Naive thymus-derived CD8-positive, alpha-beta T cell (primary cell): Measurements from ENCODE around the gene NELFB. TPM values are rescaled to one million over a fixed set of nuclear protein-coding genes. Genes with fewer than 3 reads are reported as not detected.
A peak's percentile ranks its signal among the peaks of the same experiment; 100 is the strongest.

Source experiments
- ATAC-seq, 2 donors: fragments of 150-1000 bp; cut with Tn5 transposase in 1 of 2; sonication (Bioruptor Pico), chemical (Tn5 transposase) in 1 of 2; 1 replicate in 1 of 2; 2 replicates in 1 of 2; pipeline ENCODE4 v1.10.0; 2021; ENCODE audit warnings: mild to moderate bottlenecking in 2 of 2, moderate library complexity in 2 of 2
- POLR2A ChIA-PET: fragments of 350-600 bp; sonication (Branson Sonifier 250); formaldehyde crosslinking; loops from one replicate; lab custom pipeline; 2021; ENCODE audit warnings: antibody characterized with exemption; lab: Charles Lee
- DNase-seq, 10 donors: peaks; one replicate each; pipeline versions ENCODE4 v3.0.0 to v3.0.0-alpha.2; 2020 to 2022
- H3K27ac Mint-ChIP-seq, 10 donors: one replicate each; pipeline ENCODE4 v1.8.0; 2020 to 2022; ENCODE audit warnings: mild to moderate bottlenecking in 10 of 10, mixed read lengths in 10 of 10, moderate library complexity in 4 of 10, inconsistent platforms in 1 of 10
- H3K27me3 Mint-ChIP-seq, 5 donors: one replicate each; pipeline ENCODE4 v1.8.0; 2021 to 2022; ENCODE audit warnings: mixed read lengths in 5 of 5
- H3K36me3 Mint-ChIP-seq, 3 donors: one replicate each; pipeline ENCODE4 v1.8.0; 2020 to 2022; ENCODE audit warnings: mixed read lengths in 3 of 3, mild to moderate bottlenecking in 2 of 3, inconsistent platforms in 1 of 3
- H3K4me1 Mint-ChIP-seq, 4 donors: one replicate each; pipeline ENCODE4 v1.8.0; 2021 to 2022; ENCODE audit warnings: mixed read lengths in 4 of 4
- H3K4me3 Mint-ChIP-seq, 10 donors: one replicate each; pipeline ENCODE4 v1.8.0; 2020 to 2022; ENCODE audit warnings: mild to moderate bottlenecking in 10 of 10, mixed read lengths in 10 of 10, moderate library complexity in 6 of 10, inconsistent platforms in 1 of 10
- H3K9me3 Mint-ChIP-seq, 9 donors: one replicate each; pipeline ENCODE4 v1.8.0; 2020 to 2022; ENCODE audit warnings: mixed read lengths in 9 of 9, mild to moderate bottlenecking in 3 of 9, inconsistent platforms in 1 of 9, moderate library complexity in 1 of 9
- polyA plus RNA-seq, 3 donors: library from polyadenylated mRNA; unstranded; fragments of 300-500 nt; fragmentation: Illumina TruSeq; gene quantifications; one replicate each; pipeline ENCODE4 v1.2.3, GENCODE V29; 2021
- total RNA-seq, 8 experiments: library from RNA in 2 of 8; stranded (reverse) in 2 of 8; gene quantifications; one replicate each; pipeline ENCODE4 v1.2.3 and lab custom pipeline; 2021 to 2026

NELFB gene
- total and polyA plus RNA-seq, 5 experiments from 2014 or later: 20.4 to 45.9 (median 29.7) TPM

- Mint-ChIP-seq H3K36me3 (peaks cover 0 to 42% (median 21%) of the 10 kb centered on the region in 3 donors), H3K4me1 (peaks cover 16 to 38% (median 22%) of the 10 kb centered on the region in 4 donors), H3K27ac (peak overlapping the region in 4 of 10 donors; percentile 20 to 76 (median 42)), H3K9me3 (no peaks in the 10 kb centered on the region), H3K27me3 (peaks cover 0 to 18% (median 8%) of the 10 kb centered on the region in 5 donors), H3K4me3 (peak overlapping the region in 9 of 10 donors; percentile 7 to 66 (median 55))
- ATAC-seq: peak; percentile 86 to 93
- POLR2A ChIA-PET: interaction anchor here (0.7 to 1.9 kb wide), 3 partner anchors 10 to 48 kb away, joined by 4 to 6 read pairs (median 6); partner anchors contain the start of gene NELFB
- DNase-seq: peak in 8 of 10 donors; percentile 37 to 70 (median 57)
Measured at GRCh38 chr9:137270929-137271695, 16.0 kb downstream of the NELFB start.

- H3K4me3 Mint-ChIP-seq: peak overlapping the region in 8 of 10 donors; percentile 18 to 66 (median 56)
Measured at GRCh38 chr9:137271696-137272076, 16.6 kb downstream of the NELFB start.

GRCh38 chr9:137272241-137273094, 17.3 kb downstream of the NELFB start:
- H3K4me3 Mint-ChIP-seq: peak overlapping the region in 2 of 10 donors; percentile 10 to 26
- H3K27me3 Mint-ChIP-seq: peaks cover 0 to 28% (median 14%) of the 10 kb centered on the region in 5 donors
- H3K4me1 Mint-ChIP-seq: peaks cover 23 to 46% (median 30%) of the 10 kb centered on the region in 4 donors
- ATAC-seq (no peak), DNase-seq (no peak)
- H3K9me3 Mint-ChIP-seq: no peaks in the 10 kb centered on the region
- POLR2A ChIA-PET: interaction anchor here (1.9 kb wide), 1 partner anchor 16 kb away, joined by 6 read pairs; the partner anchor contains the start of gene NELFB
- H3K27ac Mint-ChIP-seq: no peak overlapping the region
- peaks cover 0 to 39% (median 16%) of the 10 kb centered on the region in 3 donors for H3K36me3 Mint-ChIP-seq

More at GRCh38 chr9:137271696-137272076, 16.6 kb downstream of the NELFB start:
- Mint-ChIP-seq H3K27me3 (peaks cover 0 to 20% (median 10%) of the 10 kb centered on the region in 5 donors), H3K36me3 (peaks cover 0 to 42% (median 18%) of the 10 kb centered on the region in 3 donors), H3K27ac (peak overlapping the region in 3 of 10 donors; percentile 37 to 76 (median 48)), H3K9me3 (no peaks in the 10 kb centered on the region), H3K4me1 (peaks cover 19 to 41% (median 24%) of the 10 kb centered on the region in 4 donors)
- DNase-seq (no peak), ATAC-seq (no peak)
- POLR2A ChIA-PET: interaction anchor here (0.7 to 1.9 kb wide), 2 partner anchors 16 to 48 kb away, joined by 6 read pairs; partner anchors contain the start of gene NELFB

GRCh38 chr9:137273095-137273490, 18.0 kb downstream of the NELFB start:
- Mint-ChIP-seq H3K4me3 (no peak overlapping the region), H3K27me3 (peaks cover 0 to 34% (median 14%) of the 10 kb centered on the region in 5 donors), H3K4me1 (peaks cover 25 to 47% (median 34%) of the 10 kb centered on the region in 4 donors), H3K27ac (no peak overlapping the region), H3K9me3 (no peaks in the 10 kb centered on the region), H3K36me3 (peaks cover 0 to 36% (median 13%) of the 10 kb centered on the region in 3 donors)
- no peak for ATAC-seq
- POLR2A ChIA-PET: interaction anchor here (0.6 to 1.9 kb wide), 2 partner anchors 17 to 184 kb away, joined by 3 to 6 read pairs; partner anchors contain the start of gene NELFB
- no peak for DNase-seq

GRCh38 chr9:137273611-137274320, 18.6 kb downstream of the NELFB start:
- DNase-seq: no peak
- no peaks in the 10 kb centered on the region for H3K9me3 Mint-ChIP-seq
- H3K36me3 Mint-ChIP-seq: peaks cover 0 to 29% (median 10%) of the 10 kb centered on the region in 3 donors
- H3K4me1 Mint-ChIP-seq: peaks cover 22 to 44% (median 34%) of the 10 kb centered on the region in 4 donors
- peak overlapping the region in 1 of 10 donors; percentile 55 for H3K27ac Mint-ChIP-seq
- POLR2A ChIA-PET: interaction anchor here (0.6 to 1.0 kb wide), 2 partner anchors 19 to 183 kb away, joined by 3 to 4 read pairs; partner anchors contain the start of gene NELFB
- peak overlapping the region in 1 of 10 donors; percentile 20 for H3K4me3 Mint-ChIP-seq
- H3K27me3 Mint-ChIP-seq: peaks cover 0 to 35% (median 14%) of the 10 kb centered on the region in 5 donors
- ATAC-seq: no peak

- Mint-ChIP-seq H3K4me1 (peaks cover 18 to 34% (median 32%) of the 10 kb centered on the region in 4 donors), H3K27me3 (peaks cover 0 to 35% (median 14%) of the 10 kb centered on the region in 5 donors), H3K27ac (peak overlapping the region in 1 of 10 donors; percentile 37), H3K9me3 (no peaks in the 10 kb centered on the region), H3K36me3 (peaks cover 0 to 17% (median 0%) of the 10 kb centered on the region in 3 donors), H3K4me3 (peak overlapping the region in 3 of 10 donors; percentile 10 to 39 (median 18))
- ATAC-seq: no peak
- POLR2A ChIA-PET: no interaction called here
- DNase-seq: no peak
Measured at GRCh38 chr9:137275203-137275587, 20.1 kb downstream of the NELFB start.

- POLR2A ChIA-PET: interaction anchor here (2.5 kb wide), 1 partner anchor 34 kb away, joined by 14 read pairs; the partner anchor contains the start of gene TUBB4B
- H3K36me3 Mint-ChIP-seq: peaks cover 0 to 15% (median 0%) of the 10 kb centered on the region in 3 donors
- DNase-seq (peak in 1 of 10 donors; percentile 62), ATAC-seq (no peak)
- peak overlapping the region in 3 of 10 donors; percentile 37 to 60 (median 45) for H3K27ac Mint-ChIP-seq
- H3K27me3 Mint-ChIP-seq: peaks cover 0 to 35% (median 14%) of the 10 kb centered on the region in 5 donors
- no peaks in the 10 kb centered on the region for H3K9me3 Mint-ChIP-seq
- peaks cover 18 to 34% (median 31%) of the 10 kb centered on the region in 4 donors for H3K4me1 Mint-ChIP-seq
- peak overlapping the region in 3 of 10 donors; percentile 7 to 39 (median 24) for H3K4me3 Mint-ChIP-seq
Measured at GRCh38 chr9:137275588-137276472, 20.7 kb downstream of the NELFB start.

GRCh38 chr9:137276473-137277328, 21.6 kb downstream of the NELFB start:
- H3K27ac Mint-ChIP-seq: peak overlapping the region in 3 of 10 donors; percentile 14 to 76 (median 49)
- H3K9me3 Mint-ChIP-seq: no peaks in the 10 kb centered on the region
- ATAC-seq: no peak
- peak overlapping the region in 9 of 10 donors; percentile 36 to 77 (median 55) for H3K4me3 Mint-ChIP-seq
- H3K36me3 Mint-ChIP-seq: peaks cover 0 to 12% (median 0%) of the 10 kb centered on the region in 3 donors
- POLR2A ChIA-PET: interaction anchor here (1.3 to 2.5 kb wide), 2 partner anchors 23 to 35 kb away, joined by 3 to 14 read pairs; partner anchors contain the start of gene TUBB4B
- peaks cover 14 to 27% (median 23%) of the 10 kb centered on the region in 4 donors for H3K4me1 Mint-ChIP-seq
- H3K27me3 Mint-ChIP-seq: peaks cover 0 to 35% (median 14%) of the 10 kb centered on the region in 5 donors
- no peak for DNase-seq

GRCh38 chr9:137277329-137278041, 22.4 kb downstream of the NELFB start, which contains the start of gene TOR4A:
TOR4A (plus strand) TSS chr9:137277726; CDS start chr9:137278690, 964 bp downstream.
- Mint-ChIP-seq H3K36me3 (peaks cover 0 to 12% (median 0%) of the 10 kb centered on the region in 3 donors), H3K9me3 (no peaks in the 10 kb centered on the region), H3K27ac (peak within 1 kb of the TSS in 3 of 10 donors; percentile 14 to 76 (median 49)), H3K4me1 (peaks cover 14 to 27% (median 20%) of the 10 kb centered on the region in 4 donors), H3K4me3 (peak within 1 kb of the TSS in 9 of 10 donors; percentile 36 to 78 (median 62)), H3K27me3 (peaks cover under 1 to 40% (median 14%) of the 10 kb centered on the region in 5 donors)
- ATAC-seq: peak; percentile 60
- POLR2A ChIA-PET: interaction anchor here (1.3 to 2.5 kb wide), 2 partner anchors 23 to 36 kb away, joined by 3 to 14 read pairs; partner anchors contain the start of gene TUBB4B
- DNase-seq: peak in 1 of 10 donors; percentile 32
